Endothelial cell of umbilical vein (primary cell): Measurements from ENCODE around the gene PRRX2. TPM values are rescaled to one million over a fixed set of nuclear protein-coding genes. Genes with fewer than 3 reads are reported as not detected.
A peak's percentile ranks its signal among the peaks of the same experiment; 100 is the strongest.

Experiments used
- BruUV-seq: library from RNA; stranded (reverse); fragments of 400-500 nt; replicated peaks from 2 replicates; lab custom pipeline; 2021; lab: Mats Ljungman, UMichigan
- CTCF ChIA-PET: fragments of 300-600, 350-600 bp; sonication (Branson Sonifier 250); formaldehyde crosslinking; loops from one replicate; lab custom pipeline; 2021; ENCODE audit warnings: antibody characterized with exemption, inconsistent platforms; lab: Charles Lee
- POLR2A ChIA-PET: fragments of 300-600, 350-600 bp; sonication (Branson Sonifier 250); formaldehyde crosslinking; loops from one replicate; lab custom pipeline; 2021; ENCODE audit warnings: antibody characterized with exemption, inconsistent platforms; lab: Charles Lee
- DNase-seq: peaks from one replicate; pipeline ENCODE4 v3.0.0-alpha.2; 2011; ENCODE audit warnings: low read depth, low spot score
- FAIRE-seq: peaks from 2 replicates; lab custom pipeline; 2011; peaks lifted over from hg19 to GRCh38; lab: Jason Lieb, UNC
- H2AFZ ChIP-seq: 2 replicates; pipeline ENCODE4 v1.6.0; 2012; ENCODE audit warnings: low read depth, low read length, control low read depth, inconsistent platforms
- H3K27ac ChIP-seq: 2 replicates; pipeline ENCODE4 v1.5.1; 2011; ENCODE audit warnings: low read depth, mild to moderate bottlenecking, control low read depth, low read length, moderate library complexity; ENCODE audit not compliant: insufficient read depth
- H3K27me3 ChIP-seq, 2 experiments: 2 replicates each; pipeline versions ENCODE4 v1.6.0 to v1.6.1; 2011; ENCODE audit warnings: low read length in 2 of 2, mixed read lengths in 1 of 2; ENCODE audit not compliant: control insufficient read depth in 2 of 2, insufficient read depth in 2 of 2
- H3K36me3 ChIP-seq, 2 experiments: 2 replicates in 1 of 2; 3 replicates in 1 of 2; pipeline ENCODE4 v1.5.1; 2011; ENCODE audit warnings: low read length in 2 of 2, mild to moderate bottlenecking in 1 of 2, moderate library complexity in 1 of 2; ENCODE audit not compliant: control insufficient read depth in 2 of 2, insufficient read depth in 2 of 2; ENCODE audit errors: extremely low read depth in 1 of 2
- H3K4me1 ChIP-seq: 3 replicates; pipeline ENCODE4 v1.5.1; 2011; ENCODE audit warnings: mild to moderate bottlenecking, low read length; ENCODE audit not compliant: control insufficient read depth, insufficient read depth; ENCODE audit errors: extremely low read depth
- H3K4me2 ChIP-seq: 2 replicates; pipeline ENCODE4 v1.6.1; 2011; ENCODE audit warnings: low read length, control low read depth, mixed read lengths; ENCODE audit not compliant: insufficient read depth
- H3K4me3 ChIP-seq, 3 experiments: fragments of 200-600 bp in 1 of 3; sonication (generic), shearing (Covaris generic) in 1 of 3; replicated peaks in 1 of 3; 2 replicates each; pipeline ENCODE4 v1.5.1; 2011 to 2016; ENCODE audit warnings: control low read depth in 3 of 3, low read length in 3 of 3, mild to moderate bottlenecking in 2 of 3, inconsistent platforms in 1 of 3, low read depth in 1 of 3, moderate library complexity in 1 of 3; ENCODE audit not compliant: insufficient read depth in 1 of 3
- H3K79me2 ChIP-seq: 2 replicates; pipeline ENCODE4 v1.6.0; 2012; ENCODE audit warnings: low read length, inconsistent platforms; ENCODE audit not compliant: control insufficient read depth, insufficient read depth
- H3K9ac ChIP-seq: replicated peaks from 2 replicates; pipeline ENCODE3; 2011; ENCODE audit warnings: low read length, control low read depth; ENCODE audit not compliant: insufficient read depth; ENCODE audit errors: extremely low read depth
- H3K9me1 ChIP-seq: replicated peaks from 3 replicates; pipeline ENCODE4 v1.6.0; 2011; ENCODE audit warnings: mild to moderate bottlenecking, low read length; ENCODE audit not compliant: control insufficient read depth, insufficient read depth; ENCODE audit errors: extremely low read depth
- H3K9me3 ChIP-seq: replicated peaks from 2 replicates; pipeline ENCODE4 v1.5.1; 2012; ENCODE audit warnings: low read length, inconsistent platforms; ENCODE audit not compliant: control insufficient read depth, insufficient read depth
- H4K20me1 ChIP-seq: replicated peaks from 2 replicates; pipeline ENCODE3; 2011; ENCODE audit warnings: mild to moderate bottlenecking, low read length; ENCODE audit not compliant: control insufficient read depth, insufficient read depth; ENCODE audit errors: extremely low read depth
- EZH2 ChIP-seq: IDR thresholded peaks from 2 replicates; pipeline ENCODE4 v1.6.1; 2012; ENCODE audit warnings: borderline replicate concordance, low read depth, mild to moderate bottlenecking, moderate library complexity, low read length, inconsistent platforms; ENCODE audit not compliant: severe bottlenecking
- FOS ChIP-seq: IDR thresholded peaks from 2 replicates; pipeline ENCODE4 v1.6.1; 2011; ENCODE audit warnings: mild to moderate bottlenecking, low read length, moderate library complexity, borderline replicate concordance; ENCODE audit not compliant: insufficient read depth
- GATA2 ChIP-seq: IDR thresholded peaks from 2 replicates; pipeline ENCODE4 v1.7.0; 2011; ENCODE audit warnings: low read depth, mild to moderate bottlenecking, moderate library complexity, mixed read lengths, low read length; ENCODE audit not compliant: insufficient read length, insufficient read depth
- JUN ChIP-seq: IDR thresholded peaks from 2 replicates; pipeline ENCODE4 v1.6.1; 2011; ENCODE audit warnings: borderline replicate concordance, low read depth; ENCODE audit not compliant: insufficient read length, insufficient read depth
- MYC ChIP-seq: IDR thresholded peaks from one replicate; pipeline ENCODE4 v1.6.1; 2011; ENCODE audit warnings: mild to moderate bottlenecking, low read depth, low read length
- POLR2A ChIP-seq: IDR thresholded peaks from 2 replicates; pipeline ENCODE4 v1.6.1; 2012; ENCODE audit warnings: low read depth, mild to moderate bottlenecking, control low read depth, low read length
- POLR2AphosphoS5 ChIP-seq: IDR thresholded peaks from 2 replicates; pipeline ENCODE4 v1.6.1; 2012; ENCODE audit warnings: low read depth, mild to moderate bottlenecking, control low read depth, low read length, moderate library complexity; ENCODE audit not compliant: insufficient read depth
- dilution Hi-C: fragments of 300-500 bp; cut with MboI; formaldehyde crosslinking; loops from one replicate; pipeline ENCODE4 v1.15.0; 2019; ENCODE audit warnings: low sequenced_read_pairs; ENCODE audit not compliant: extremely low pct_ligation_motif_present
- intact Hi-C: fragments of 100-400 bp; cut with micrococcal nuclease; formaldehyde crosslinking; loops from one replicate; pipeline ENCODE4 v1.10.0; 2022
- polyA plus RNA-seq, 4 experiments: library from polyadenylated mRNA; depleted of rRNA in 3 of 4; stranded (reverse) in 3 of 4; unstranded in 1 of 4; fragments of >200 nt; gene quantifications; 2 replicates each; pipeline versions ENCODE4 v1.2.1 to v1.2.3, GENCODE V29; 2011 to 2012; ENCODE audit warnings: missing spikeins in 1 of 4
- total RNA-seq: library from RNA; stranded (reverse); gene quantifications from 2 replicates; pipeline ENCODE4 v1.2.3, GENCODE V29; 2021
- TF ChIP-seq, protein P1 (sequence below): IDR thresholded peaks from 2 replicates; pipeline ENCODE4 v1.6.1; 2011; ENCODE audit not compliant: insufficient read depth, insufficient read length
- TF ChIP-seq, protein P2 (sequence below), 2 donors: IDR thresholded peaks; 1 replicate in 1 of 2; 2 replicates in 1 of 2; pipeline ENCODE4 v1.5.1; 2011; ENCODE audit warnings: low read length in 2 of 2, mild to moderate bottlenecking in 2 of 2, moderate library complexity in 2 of 2, control low read depth in 1 of 2, inconsistent platforms in 1 of 2, low read depth in 1 of 2; ENCODE audit not compliant: insufficient read depth in 1 of 2; ENCODE audit errors: extremely low read depth in 1 of 2

Gene PRRX2
- total and polyA plus RNA-seq, 2 donors (not counting 3 experiments of a cell fraction or from before 2014, with no cell fraction given), result 0.19 to 0.77 TPM

DNA sequence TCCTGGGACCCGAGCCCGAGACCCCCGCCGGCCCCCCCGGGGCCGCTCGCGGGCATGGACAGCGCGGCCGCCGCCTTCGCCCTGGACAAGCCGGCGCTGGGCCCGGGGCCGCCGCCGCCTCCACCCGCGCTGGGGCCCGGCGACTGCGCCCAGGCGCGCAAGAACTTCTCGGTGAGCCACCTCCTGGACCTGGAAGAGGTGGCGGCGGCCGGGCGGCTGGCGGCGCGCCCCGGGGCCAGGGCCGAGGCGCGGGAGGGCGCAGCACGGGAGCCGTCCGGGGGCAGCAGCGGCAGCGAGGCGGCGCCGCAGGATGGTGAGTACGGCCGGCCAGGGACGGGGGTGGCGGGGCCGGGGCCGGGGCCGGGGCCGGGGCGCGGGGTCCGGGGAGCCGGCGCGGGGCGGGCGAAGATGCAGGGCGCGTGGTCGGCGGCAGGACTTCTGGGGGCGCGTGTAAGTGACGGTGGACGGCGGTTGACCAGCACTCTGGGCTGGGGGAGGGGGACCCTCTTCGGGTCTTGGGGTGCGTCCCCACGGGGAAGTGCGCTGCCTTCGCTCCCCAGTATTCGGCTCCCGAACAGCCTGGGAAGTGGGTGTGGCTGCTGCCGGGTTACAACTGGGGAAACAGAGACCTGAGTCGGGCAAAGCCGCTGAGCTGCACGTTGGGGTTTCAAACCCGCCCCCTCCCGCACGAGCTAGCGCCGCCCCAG is 520 bp downstream of the PRRX2 start:
- no peak overlapping the region for H3K27ac ChIP-seq
- dilution Hi-C loops, result no loop called here
- no peaks in the 10 kb centered on the region for H4K20me1 ChIP-seq
- DNase-seq (no peak), FAIRE-seq (no peak)
- H3K4me2 ChIP-seq, result no peak overlapping the region
- no peak overlapping the region for H3K9ac ChIP-seq
- H3K9me1 ChIP-seq, result no peaks in the 10 kb centered on the region
- POLR2A ChIA-PET, result no interaction called here
- no peaks in the 10 kb centered on the region for H3K4me1 ChIP-seq
- intact Hi-C loops, result no loop called here
- CTCF ChIA-PET, result no interaction called here
- H3K36me3 ChIP-seq, result no peaks in the 10 kb centered on the region
- no peaks in the 10 kb centered on the region for H3K79me2 ChIP-seq
- no peak overlapping the region for H2AFZ ChIP-seq
- H3K9me3 ChIP-seq, result no peaks in the 10 kb centered on the region
- BruUV-seq, result no TSS peak
- H3K4me3 ChIP-seq, result no peak overlapping the region
- TF ChIP-seq MYC, result no peak
- TF ChIP-seq EZH2, result peak; percentile 16
- TF ChIP-seq, protein P1, sequence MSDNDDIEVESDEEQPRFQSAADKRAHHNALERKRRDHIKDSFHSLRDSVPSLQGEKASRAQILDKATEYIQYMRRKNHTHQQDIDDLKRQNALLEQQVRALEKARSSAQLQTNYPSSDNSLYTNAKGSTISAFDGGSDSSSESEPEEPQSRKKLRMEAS, result no peak
- H3K27me3 ChIP-seq, result peaks cover 4 to 11% of the 10 kb centered on the region in 2 experiments

DNA sequence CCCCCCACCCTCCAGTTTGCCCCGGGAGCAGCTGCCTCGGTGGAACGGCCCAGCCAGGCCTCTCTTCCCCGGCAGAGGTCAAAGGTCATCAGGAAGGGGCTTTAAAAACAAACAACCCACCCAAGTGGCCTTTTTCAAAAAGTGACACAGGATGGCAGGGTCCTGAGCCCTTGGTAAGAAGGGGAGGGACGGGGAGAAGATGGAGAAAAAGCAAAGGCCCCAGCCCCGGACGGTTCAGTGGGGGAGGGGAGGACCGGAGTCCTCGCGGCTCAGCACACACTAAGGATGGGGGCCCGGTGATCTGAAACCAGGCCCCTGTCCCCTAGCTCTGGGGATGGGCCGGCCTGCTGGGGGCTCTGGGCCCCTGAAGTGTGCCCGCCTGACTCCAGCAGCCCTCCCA is 1.1 kb downstream of the PRRX2 start:
- ChIA-PET CTCF (interaction anchor here (0.7 kb wide), 1 partner anchor 129 kb away, joined by 4 read pairs; no protein-coding TSS in a partner anchor), POLR2A (no interaction called here)
- no TSS peak for BruUV-seq
- Histone ChIP-seq H3K9me3 (no peaks in the 10 kb centered on the region), H3K36me3 (no peaks in the 10 kb centered on the region), H3K9ac (no peak overlapping the region), H3K27ac (no peak overlapping the region), H3K4me2 (no peak overlapping the region), H3K79me2 (no peaks in the 10 kb centered on the region), H3K9me1 (no peaks in the 10 kb centered on the region), H2AFZ (no peak overlapping the region), H3K4me3 (no peak overlapping the region), H3K4me1 (no peaks in the 10 kb centered on the region), H4K20me1 (no peaks in the 10 kb centered on the region), H3K27me3 (peaks cover 4 to 11% of the 10 kb centered on the region in 2 experiments)
- no peak for DNase-seq
- intact Hi-C loops (no loop called here), dilution Hi-C loops (no loop called here)
- no peak for FAIRE-seq
- TF ChIP-seq FOS (no peak), JUN (no peak), MYC (no peak), POLR2AphosphoS5 (no peak), EZH2 (no peak), GATA2 (no peak), POLR2A (no peak)
- TF ChIP-seq, protein P1, result no peak
- TF ChIP-seq, protein P2, sequence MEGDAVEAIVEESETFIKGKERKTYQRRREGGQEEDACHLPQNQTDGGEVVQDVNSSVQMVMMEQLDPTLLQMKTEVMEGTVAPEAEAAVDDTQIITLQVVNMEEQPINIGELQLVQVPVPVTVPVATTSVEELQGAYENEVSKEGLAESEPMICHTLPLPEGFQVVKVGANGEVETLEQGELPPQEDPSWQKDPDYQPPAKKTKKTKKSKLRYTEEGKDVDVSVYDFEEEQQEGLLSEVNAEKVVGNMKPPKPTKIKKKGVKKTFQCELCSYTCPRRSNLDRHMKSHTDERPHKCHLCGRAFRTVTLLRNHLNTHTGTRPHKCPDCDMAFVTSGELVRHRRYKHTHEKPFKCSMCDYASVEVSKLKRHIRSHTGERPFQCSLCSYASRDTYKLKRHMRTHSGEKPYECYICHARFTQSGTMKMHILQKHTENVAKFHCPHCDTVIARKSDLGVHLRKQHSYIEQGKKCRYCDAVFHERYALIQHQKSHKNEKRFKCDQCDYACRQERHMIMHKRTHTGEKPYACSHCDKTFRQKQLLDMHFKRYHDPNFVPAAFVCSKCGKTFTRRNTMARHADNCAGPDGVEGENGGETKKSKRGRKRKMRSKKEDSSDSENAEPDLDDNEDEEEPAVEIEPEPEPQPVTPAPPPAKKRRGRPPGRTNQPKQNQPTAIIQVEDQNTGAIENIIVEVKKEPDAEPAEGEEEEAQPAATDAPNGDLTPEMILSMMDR (IDR thresholded peaks at IDR 0.05; ENCODE audit: extremely low read depth in 1 of 2, insufficient read depth in 1 of 2, low read depth in 1 of 2, low read length in 2 of 2), result no peak
